Stomach (tissue), 4 donors: ENCODE measurements around the gene ITCH.

Source experiments
- CTCF ChIP-seq, 7 experiments: fragments of 450-650 bp in 4 of 7; fragments of 200-600 bp in 3 of 7; sonication (generic) in 3 of 7; IDR thresholded peaks; one replicate each; pipeline ENCODE4 v1.5.1; 2016 to 2019; ENCODE audit warnings: antibody characterized with exemption in 7 of 7, control low read depth in 2 of 7, mild to moderate bottlenecking in 1 of 7
- POLR2A ChIP-seq, 4 donors: fragments of 450-650 bp; IDR thresholded peaks; one replicate each; pipeline ENCODE4 v1.6.1; 2016; ENCODE audit warnings: antibody characterized with exemption in 4 of 4, control low read depth in 2 of 4, mild to moderate bottlenecking in 1 of 4, moderate library complexity in 1 of 4

DNA sequence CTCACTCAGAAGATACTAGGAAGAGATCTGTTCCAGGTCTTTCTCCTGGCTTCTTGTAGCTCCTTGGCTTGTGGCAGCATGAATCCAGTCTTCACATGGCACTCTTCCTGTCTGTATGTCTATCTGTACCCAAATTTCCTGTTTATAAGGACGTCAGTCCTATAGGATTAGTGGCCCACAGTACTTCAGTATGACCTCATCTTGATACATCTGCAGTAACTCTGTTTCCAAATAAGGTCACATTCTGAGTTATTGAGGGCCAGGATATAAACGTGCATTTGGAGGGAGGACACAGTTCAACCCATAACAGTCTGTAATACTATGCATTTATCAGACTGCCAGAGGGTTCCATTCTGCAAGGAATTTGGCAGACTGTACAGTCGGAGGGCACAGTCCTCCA, 95.6 kb downstream of the ITCH start:
- TF ChIP-seq CTCF (IDR thresholded peaks at IDR 0.05) (no peak), POLR2A (IDR thresholded peaks at IDR 0.05) (no peak)
